CD4-positive, alpha-beta T cell treated with Interleukin-4 for 4 hours (primary cell): ENCODE data around the gene BRSK2.

Source experiments
- DNase-seq: peaks from one replicate; pipeline ENCODE4 v3.0.0-alpha.2; 2020

The BRSK2 gene

DNA sequence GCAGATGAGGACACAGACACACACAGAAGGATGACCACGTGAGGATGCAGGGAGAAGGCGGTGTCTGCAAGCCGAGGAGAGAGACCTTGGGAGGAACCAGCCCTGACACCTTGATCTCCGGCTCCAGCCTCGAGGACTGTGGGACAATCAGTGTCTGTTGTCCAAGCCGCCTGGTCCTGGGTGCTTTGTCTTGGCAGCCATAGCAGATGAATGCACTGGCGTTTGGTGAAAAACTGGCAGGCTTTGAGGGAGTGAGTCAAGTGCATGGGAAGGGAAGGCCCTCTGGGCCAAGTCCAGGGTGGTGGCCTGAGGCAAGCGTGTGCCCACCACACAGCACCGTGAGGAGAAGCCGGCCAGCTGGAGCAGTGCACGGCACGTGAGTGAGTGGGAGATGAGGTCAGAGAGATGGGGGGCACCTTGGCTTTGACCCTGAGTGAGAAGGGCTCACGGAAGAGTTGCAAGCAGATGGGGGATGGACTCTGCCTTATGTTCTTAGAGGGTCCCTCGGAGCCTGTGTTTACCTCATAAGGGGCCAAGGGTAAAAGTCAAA, 12.4 kb upstream of the BRSK2 start:
- no peak for DNase-seq

DNA sequence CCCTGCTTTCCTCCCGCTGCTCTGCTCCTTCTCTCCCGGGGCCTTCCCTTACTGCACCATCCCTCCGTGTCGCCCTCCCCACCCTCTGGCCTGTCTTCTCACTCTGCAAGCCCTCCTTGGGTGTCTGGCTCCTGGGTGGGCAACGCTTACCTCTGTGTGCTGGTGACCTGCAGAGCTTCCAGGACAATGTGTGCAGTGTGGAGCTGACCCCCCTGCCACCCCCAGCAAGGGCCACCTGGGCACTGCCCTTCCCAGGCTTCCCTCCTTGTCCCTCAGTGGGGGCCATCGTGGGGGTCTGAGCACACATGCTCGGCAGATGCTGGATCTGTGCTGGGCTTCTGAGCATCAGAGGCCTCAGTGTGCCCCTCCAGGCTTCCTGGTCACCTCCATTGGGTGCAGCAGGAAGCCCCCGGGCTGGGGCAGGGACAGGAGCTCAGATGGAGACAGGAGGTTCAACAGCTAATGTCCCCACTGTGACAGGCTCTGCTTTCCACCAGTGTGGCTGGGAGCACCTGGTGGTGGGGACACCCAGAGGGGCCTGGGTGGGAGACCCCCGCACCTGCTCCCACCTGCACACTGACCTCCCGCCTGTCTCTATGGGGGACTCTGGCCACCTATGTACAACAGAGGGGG, 7.8 kb upstream of the BRSK2 start:
- DNase-seq = no peak

DNA sequence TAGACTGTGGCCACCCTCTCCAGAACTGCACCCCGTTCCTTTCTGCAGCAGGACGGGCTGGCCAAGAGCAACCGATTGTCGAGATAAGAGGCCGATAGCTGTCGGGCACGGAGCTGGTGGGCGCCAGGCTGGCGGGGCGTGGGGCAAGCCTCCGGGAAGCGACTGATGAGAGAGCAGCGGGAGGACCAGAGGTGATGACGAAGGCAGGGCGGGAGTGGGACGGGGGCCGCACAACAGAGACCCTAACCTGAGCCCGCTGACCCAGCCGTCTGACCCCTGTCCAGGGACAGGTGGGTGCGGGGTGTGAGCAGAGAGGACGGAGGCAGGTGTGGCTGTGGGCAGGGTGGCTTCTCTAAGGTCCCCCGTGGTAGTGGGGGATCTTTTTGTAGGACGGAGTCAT, 7.3 kb upstream of the BRSK2 start:
- no peak for DNase-seq

DNA sequence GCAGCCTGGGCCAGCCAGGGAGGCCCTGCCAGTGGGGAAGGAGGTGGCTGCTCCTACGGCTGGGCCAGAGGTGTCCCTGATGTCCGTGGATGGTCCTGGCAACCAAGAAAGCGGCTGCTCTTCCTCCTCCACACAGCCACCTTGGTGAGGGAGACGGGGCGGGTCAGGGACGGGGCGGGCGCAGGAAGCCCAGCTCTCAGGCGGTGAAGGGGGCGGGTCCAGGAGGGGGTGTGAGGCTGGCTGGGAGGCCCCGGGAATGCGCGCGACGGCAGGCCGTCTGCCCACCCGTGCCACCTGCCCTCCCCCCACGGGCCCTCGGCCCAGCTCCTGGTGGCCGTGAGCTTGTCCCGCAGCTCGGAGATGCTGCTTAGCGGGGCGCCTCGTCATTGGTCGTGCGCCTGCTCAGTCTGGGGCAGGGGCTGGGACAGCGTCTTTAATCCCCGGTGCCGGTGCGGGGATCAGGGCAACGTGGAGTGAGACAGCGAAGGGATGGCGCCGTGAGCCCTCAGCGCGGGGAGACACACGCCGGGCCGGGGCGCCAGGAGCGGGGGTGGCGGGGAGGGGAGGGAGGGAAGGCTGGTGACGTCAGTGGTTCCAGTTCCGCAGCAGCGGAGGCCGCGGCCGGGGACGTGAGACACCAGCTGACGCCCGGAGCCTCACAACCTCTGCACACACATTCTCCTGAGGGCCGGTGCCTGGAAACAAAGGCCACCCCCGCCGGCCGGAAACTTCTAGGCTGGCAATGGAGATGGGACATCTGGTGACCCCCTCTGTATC, 6.7 kb upstream of the BRSK2 start:
- DNase-seq = peak; percentile 64

DNA sequence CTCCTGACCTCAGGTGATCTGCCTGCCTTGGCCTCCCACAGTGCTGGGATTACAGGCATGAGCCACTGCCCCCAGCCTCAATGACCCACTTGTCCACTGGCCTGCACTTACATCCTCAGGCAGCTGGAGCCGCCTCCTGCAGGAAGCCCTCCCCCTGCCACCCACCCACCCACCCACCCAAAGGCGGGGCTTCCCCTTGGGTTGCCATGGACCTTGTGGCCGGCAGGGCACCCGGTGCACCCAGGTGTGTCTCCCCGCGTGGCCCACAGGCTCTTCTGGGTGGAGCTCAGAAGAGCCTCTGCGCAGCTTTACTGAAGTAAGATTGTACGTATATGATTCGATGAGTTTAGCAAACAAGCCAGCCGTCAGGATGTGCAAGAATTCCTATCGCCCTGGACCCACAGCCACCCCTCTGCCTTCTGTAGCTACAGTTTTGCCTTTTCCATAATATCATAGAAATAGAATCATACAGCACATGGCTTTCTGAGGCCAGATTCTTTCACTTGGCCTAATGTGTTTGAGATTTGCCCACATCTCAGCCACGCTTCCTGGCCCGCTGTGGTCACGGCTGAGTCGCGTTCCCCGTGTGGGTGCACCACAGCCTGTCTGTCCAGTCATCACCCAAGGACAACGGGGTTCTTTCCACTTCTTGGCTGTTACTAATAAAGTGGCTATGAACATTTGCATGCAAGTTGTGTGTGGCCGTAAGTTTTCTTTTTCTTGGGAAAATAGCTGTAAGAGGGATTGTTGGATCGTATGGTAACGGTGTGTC, 5.3 kb upstream of the BRSK2 start:
- no peak for DNase-seq

DNA sequence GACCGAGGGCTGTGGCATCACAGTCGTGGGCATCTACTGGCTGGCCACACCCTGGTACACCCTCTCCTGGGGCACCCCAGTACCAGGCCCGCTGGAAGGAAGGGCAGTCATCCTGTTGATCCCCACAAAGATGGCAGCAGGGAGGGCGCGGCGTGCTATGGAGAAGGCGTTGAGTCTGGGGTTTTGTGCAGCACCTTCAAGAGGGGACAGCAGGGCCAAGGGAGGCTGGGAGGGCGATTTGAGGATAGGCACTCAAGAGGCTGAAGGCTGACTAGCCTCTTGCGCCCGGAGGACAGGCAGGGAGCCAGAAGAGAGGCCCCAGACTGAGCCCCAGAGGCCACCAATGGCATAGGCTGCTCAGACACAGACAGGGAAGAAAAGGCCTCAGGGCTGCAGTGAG, 2.2 kb upstream of the BRSK2 start:
- no peak for DNase-seq

DNA sequence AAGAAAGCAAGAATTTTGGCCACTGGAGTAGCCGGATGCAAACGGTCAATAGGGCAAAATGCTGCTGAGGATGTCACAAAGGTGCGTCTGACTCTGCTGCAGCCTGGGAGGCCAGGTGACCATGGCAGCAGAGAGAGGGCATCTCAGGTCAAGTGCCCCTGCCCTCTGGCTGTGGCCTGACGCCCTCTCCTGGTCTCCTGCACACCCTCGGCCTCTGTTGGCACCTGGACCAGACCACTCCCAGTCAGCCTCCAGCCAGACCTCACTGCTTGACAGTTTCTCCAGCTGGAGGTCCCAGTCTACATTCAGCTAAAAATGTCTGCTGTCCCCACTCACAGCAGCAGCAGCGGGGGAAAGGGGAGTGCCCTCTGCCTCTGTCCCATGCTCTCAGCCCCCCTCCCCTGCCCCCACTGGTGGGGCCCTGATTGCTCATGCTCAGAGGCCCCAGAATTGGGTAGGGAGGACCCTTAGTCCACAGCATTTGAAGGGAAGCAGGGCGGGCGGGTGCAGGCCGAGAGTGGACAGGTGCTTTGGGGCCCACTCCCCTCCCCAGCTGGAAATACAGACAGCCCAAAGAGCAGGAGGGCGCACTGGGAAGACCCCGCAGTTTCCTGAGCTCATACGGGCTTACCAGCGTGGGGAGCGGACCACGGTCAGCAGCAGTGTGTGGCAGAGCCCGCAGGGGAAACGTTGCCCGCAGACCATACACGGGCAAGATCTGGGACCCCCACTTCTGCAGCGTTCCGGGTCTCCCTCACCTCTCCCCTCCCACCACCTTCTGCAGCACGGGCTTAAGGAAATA, 1.6 kb upstream of the BRSK2 start:
- DNase-seq = no peak

DNA sequence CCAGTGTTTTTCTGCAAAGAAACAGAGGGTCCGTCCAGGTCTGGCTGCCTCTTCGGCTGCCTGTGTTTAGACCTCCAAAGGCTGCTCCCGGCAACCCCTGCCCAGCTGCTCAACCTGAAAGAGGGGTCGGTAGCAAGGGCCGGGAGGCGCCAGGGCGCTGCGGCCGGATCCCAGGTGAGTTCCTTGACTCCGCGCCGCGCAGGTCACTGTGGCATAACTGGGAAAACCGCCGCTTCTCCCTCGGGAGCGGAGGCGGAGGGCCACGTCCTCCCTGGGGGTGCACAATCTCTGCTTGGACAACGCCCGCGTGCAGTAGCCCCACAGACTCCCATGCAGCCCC, 1.0 kb upstream of the BRSK2 start:
- DNase-seq = no peak

DNA sequence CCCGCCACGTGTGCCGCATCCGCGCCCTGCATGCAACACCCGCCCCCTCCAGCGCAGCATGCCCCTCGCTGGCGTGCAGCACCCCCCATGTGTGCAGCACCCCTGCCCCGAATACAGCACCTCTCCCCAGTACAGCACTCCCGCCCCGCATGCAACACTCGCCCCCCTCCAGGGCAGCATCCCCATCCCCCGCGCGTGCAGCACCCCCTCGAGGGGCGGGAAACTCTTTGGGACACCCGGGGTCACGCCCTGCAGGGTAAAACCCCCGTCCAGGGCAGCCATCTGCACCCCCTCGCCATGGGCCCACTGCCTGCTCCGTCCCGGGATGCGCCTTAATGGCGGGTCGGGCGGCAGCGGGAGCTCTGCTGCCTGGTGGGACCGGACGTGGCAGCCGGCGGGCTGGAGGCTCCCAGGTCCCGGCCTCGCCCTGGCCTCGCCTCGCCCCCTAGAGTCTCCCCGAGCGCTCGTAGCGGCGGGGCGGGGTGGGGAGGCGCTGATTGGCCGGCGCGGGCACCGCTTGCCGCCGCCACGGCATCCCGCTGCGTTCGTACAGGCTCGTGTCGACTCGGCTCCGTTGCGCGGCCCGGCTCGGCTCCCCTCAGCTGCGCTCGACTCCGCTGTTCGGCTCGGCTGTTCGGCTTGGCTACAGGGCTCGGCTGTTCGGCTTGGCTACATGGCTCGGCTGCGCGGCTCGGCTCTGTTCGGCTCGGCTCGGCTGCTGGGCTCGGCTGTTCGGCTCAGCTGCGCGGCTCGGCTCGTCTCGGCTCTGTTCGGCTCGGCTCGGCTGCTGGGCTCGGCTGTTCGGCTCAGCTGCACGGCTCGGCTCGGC, 417 bp upstream of the BRSK2 start:
- DNase-seq = peak; percentile 96

DNA sequence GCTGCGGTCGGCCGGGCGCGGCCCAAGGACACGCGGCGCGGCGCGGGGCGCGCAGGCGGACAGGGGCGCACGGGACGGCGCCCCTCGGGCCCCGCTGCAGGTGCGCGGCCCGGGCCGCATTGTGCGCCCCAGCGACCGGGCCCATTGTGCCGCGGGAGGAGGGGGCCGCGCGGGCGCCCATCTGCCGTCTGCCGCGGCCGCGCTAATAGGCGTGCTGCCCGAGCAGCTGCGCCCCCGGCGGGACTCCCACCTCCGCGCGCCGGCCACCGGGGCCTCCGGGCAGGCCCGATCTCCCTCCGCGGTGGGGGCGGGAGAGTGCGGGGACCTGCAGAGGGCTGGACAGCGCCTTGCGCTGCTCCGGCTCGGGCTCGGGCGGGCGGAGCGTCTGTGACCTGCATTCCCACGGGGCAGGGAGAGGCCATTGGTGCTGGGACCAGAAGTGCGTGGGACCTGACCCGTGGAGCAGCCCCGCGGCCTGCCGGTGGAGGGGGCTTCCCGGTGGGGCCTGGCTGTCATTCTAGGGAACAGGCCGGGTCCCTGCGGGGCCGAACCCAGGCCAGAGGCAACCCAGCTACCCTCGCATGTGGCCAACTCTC, 933 bp downstream of the BRSK2 start:
- no peak for DNase-seq

DNA sequence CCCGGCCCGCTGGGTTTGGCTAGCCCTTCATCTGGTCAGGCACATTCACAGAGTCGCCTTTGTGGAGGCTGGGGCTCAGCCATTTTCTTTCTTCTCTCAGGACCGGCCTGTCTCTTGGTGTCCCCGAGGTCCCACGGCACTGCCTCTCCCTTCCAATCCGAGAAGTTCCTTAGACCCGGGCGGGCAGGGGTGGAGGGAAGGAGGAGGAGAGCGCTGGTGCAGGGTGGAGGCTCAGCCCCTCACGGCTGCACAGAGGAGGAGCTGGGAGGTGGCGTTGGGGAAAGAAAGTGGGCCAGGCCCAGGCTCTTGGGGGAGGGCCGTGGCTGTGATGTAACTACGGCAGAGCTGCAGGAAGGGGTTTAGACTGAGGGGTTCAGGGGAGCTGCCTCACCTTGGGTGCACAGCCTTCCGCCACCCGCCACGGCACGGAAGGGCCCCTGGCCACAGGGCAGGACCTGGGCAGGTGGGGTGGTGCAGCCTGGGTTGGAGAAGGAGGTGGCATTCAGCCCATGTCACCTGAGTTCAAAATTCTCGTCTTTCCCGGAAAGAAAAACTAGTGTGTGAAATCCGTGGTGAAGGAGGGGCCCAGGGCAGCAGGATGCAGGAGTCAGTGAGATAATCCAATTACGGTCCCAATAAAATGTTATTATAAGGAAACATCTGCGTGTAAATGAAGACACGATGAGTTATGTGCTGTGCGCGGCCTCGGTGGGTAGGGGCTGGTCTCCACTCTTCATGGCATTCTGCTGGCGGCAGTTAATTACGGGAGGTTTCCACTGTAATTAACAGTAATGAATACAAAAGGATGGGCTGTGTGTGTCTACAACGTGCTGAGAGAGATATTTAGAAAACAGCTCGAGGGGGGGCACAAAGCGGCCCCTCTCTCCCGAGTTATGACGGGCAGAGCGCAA, 1.7 kb downstream of the BRSK2 start:
- DNase-seq = no peak

DNA sequence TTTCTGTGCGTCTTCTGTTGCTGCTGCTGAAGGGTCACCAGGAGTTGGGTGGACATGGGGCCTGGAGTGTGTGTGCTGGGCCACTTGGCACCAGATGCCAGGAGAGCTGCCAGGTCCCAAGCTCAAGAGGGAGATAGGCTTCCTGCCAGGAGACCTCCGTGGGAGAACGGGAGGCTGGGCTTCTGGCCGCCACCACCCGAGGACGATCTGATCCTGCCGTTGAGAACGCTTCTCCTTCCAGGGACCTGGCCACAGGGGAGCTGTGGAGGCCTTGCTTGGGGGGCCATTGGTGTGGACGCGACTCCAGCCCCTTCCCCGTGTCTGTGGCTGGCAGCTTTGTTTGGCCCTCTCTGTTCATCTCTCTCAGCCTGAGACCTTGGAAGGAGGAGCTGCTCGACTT, 2.4 kb downstream of the BRSK2 start:
- no peak for DNase-seq

DNA sequence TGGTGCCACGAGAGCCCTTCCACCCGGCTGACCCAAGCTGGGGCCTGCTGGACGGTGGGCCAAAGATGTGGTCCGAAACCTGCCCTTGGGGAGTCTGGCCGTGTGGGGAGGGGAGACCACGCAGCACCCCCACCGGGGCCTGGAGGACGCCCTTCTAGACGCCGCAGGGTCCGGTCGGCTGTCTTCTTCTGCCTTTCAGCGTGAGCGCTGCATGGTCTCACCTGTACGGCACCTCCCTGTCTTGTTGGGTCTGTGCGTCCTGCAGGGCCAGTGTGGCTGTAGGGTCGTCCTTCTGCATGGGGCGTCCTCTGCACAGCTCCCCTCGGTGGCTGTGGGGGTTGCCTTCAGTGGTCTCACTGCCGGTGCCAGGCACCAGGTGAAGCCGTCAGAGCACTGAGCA, 2.8 kb downstream of the BRSK2 start:
- DNase-seq = no peak

DNA sequence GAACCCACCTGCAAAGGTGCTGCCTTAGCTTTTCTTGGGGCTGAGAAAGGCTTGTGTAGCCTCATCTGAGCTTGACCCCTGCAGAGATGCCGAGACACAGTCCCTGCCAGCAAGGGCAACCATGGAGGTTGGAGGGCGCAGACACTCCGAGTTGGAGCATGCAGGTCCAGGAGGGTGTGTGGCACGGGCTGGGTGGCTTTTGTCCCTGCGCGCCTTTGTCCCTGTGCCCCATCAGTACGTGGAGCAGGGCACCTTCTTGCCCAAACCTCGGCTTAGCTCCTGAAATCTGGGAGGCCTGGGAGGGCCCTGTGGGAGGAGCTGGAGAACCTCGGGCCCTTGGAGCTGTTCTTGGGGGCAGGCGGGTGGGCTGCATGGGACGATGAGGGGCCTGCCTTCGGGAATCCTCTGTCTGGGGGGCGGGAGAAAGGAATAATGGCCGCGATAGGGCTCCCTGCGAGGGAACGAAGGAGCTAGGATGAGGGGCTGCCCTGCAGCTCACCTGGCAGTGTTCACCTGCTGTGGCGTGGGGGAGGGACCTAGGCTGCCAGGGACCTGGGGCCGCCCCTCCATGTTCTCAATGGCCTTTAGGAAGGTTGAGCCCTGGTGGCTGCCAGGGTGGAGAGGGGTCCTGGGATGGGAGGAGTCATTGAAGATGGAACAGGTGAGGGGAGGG, 3.4 kb downstream of the BRSK2 start:
- no peak for DNase-seq

DNA sequence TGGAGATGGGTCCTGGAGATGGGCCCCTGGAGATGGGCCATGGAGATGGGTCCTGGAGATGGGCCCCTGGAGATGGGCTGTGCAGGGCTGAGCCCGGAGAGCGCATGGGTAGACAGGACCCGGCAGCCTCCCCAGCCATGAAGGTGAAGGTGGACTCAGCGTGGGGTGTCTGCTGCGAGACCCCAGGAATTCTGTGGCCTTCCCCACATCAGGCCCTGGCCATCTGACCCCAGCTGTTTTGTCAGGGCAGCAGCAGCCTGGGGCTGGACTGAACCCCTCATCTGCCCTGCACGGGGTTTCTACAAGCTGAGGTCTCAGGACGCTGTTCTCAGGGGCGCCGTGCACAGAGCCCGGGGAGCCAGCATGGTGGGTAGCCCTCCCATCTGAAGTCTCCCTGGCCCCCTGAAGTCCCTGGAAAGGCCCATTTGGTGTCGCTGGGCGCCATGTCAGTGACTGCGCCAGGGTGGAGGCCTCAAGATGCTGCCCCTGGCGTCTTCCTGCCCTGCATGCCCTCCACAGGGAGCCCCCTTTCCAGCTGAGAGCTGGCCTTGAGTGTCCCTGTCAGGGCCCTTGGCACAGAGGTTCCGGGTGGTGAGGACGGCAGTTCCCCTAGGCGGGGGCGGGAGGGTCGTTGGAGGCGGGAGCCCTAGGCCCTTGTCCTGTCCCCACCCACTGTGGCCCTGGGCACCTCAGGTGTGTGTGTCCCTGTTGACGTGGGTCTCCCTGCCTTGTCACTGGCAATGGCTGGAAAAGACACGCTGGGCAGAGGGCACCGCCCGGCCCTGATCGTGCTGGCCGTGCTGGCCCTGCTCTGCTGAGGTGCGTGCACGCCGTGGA, 5.4 kb downstream of the BRSK2 start:
- no peak for DNase-seq

DNA sequence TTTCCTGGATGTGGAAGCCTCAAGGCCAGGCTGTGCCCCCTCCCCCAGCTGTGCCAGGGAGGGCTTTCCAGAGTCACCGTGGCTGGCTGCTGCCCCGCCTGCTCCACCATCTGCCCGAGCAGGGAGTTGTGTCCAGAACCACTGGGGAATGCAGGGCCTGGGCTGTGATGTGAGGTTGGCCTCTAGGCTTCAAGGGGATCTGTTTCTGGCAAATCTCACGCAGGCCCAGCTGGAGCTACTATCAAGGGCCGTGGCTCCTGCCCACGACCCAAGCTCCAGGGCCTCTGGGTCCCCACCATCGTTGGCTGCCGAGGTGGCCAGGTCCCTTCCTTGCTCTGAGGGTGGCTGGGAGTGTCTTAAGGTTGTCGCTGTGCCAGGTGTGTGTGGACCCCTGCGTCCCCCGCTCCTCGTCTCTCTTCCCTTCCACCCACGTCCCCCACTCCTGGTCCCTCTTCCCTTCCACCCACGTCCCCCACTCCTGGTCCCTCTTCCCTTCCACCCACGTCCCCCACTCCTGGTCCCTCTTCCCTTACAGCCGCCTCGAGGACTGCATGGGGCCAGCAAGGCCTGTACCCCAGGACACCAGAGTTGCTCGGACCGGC, 6.1 kb downstream of the BRSK2 start:
- DNase-seq = no peak

DNA sequence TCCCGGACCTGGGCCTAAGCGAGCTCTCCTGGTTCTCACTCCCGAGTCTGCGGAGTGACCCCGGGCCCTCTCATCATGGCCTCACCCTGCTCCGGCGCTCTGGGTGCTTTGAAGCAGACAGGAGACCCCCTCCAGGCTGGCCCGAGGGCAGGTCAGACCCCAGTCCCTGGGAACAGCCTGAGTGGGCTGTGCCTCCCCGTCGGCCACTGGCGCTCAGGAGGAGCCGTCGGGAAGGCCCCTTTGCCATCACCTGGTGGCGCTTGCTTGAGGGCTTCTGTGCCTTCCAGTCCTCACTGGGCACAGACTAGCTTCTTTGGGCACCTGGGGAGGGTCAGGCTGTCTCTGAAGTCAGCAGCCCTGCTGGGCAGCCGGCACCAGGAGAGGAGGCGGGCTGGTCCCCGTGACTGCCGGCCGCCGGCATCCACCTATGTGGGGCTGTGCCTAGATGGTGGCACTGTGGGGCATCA, 6.7 kb downstream of the BRSK2 start:
- DNase-seq = no peak

DNA sequence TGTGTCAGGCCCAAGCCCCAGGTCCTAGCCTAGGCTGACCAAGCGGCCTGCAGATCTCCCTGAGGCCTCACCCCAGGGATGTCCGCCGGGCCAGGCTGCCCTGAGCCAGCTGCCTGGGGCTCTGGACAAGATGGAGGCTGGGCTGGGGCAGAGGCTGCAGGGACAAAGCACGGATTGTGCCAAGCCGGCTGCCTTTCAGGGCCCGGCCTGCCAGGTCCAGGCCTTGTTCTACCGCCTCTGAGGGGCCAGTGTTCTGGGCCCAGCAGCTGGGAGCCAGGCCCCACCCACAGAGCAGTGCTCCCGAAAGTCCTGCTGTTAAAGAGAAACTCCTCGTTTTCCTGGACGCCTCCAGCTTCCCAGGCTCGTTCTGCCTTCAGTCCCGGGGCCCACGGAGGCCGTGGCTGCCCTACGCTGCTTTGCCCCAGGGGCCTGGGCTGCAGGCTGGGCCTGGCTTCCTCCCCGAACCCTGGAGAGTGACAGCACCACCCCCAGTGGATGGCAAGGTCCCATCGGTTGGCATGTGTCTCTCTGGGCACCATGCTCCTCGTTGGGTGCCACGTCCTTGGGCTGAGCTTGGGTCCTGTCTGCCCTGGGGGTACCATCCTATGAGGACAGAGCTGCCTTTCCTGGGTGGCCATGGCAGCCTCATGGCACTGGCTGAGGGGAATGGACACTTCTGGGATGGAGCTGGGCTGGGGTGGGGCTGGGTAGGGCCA, 7.6 kb downstream of the BRSK2 start:
- DNase-seq = no peak
